Liver (tissue), 9 donors: ENCODE measurements around the gene RAP1GAP2. TPM values are rescaled to one million over a fixed set of nuclear protein-coding genes. Genes with fewer than 3 reads are reported as not detected.

ENCODE experiments used
- DNase-seq: peaks from one replicate; pipeline ENCODE4 v3.0.0-alpha.2; 2017; ENCODE audit warnings: low spot score
- H3K27ac ChIP-seq, 2 donors: one replicate each; pipeline ENCODE4 v1.7.0; 2013; ENCODE audit warnings: inconsistent platforms in 2 of 2, low read length in 2 of 2, control low read depth in 1 of 2, low read depth in 1 of 2, mild to moderate bottlenecking in 1 of 2
- H3K27me3 ChIP-seq, 4 donors: one replicate each; pipeline versions ENCODE4 v1.6.1 to v1.7.0; 2013; ENCODE audit warnings: low read length in 3 of 4, inconsistent platforms in 1 of 4, mild to moderate bottlenecking in 1 of 4, moderate library complexity in 1 of 4; ENCODE audit not compliant: control insufficient read depth in 4 of 4, insufficient read depth in 4 of 4
- H3K36me3 ChIP-seq, 4 donors: one replicate each; pipeline versions ENCODE4 v1.6.1 to v1.7.0; 2013; ENCODE audit warnings: low read length in 3 of 4, mild to moderate bottlenecking in 3 of 4, low read depth in 1 of 4, moderate library complexity in 1 of 4; ENCODE audit not compliant: control insufficient read depth in 4 of 4, insufficient read depth in 3 of 4
- H3K4me1 ChIP-seq, 4 donors: one replicate each; pipeline versions ENCODE4 v1.6.1 to v1.7.0; 2013; ENCODE audit warnings: low read length in 3 of 4, mild to moderate bottlenecking in 3 of 4, moderate library complexity in 1 of 4; ENCODE audit not compliant: control insufficient read depth in 4 of 4, insufficient read depth in 4 of 4
- H3K4me3 ChIP-seq, 3 donors: one replicate each; pipeline versions ENCODE4 v1.6.1 to v1.7.0; 2013; ENCODE audit warnings: low read length in 3 of 3, control low read depth in 1 of 3, low read depth in 1 of 3, mild to moderate bottlenecking in 1 of 3
- H3K9ac ChIP-seq, 2 donors: one replicate each; pipeline ENCODE4 v1.7.0; 2013; ENCODE audit warnings: low read length in 2 of 2, mild to moderate bottlenecking in 2 of 2, moderate library complexity in 2 of 2, control low read depth in 1 of 2, low read depth in 1 of 2
- H3K9me3 ChIP-seq, 4 donors: one replicate each; pipeline versions ENCODE4 v1.6.1 to v1.7.0; 2013; ENCODE audit warnings: low read length in 3 of 4; ENCODE audit not compliant: control insufficient read depth in 4 of 4
- ATF3 ChIP-seq: IDR thresholded peaks from 2 replicates; pipeline ENCODE4 v1.6.1; 2016; ENCODE audit warnings: antibody characterized with exemption
- CTCF ChIP-seq: fragments of 150-350 bp; IDR thresholded peaks from 2 replicates; pipeline ENCODE4 v1.5.1; 2017; ENCODE audit warnings: improper control_type of control experiment, low read depth, low read length; ENCODE audit not compliant: missing input control
- EGR1 ChIP-seq, 2 donors: IDR thresholded peaks; 2 replicates each; pipeline ENCODE4 v1.6.1; 2016 to 2018; ENCODE audit warnings: antibody characterized with exemption in 2 of 2, low read depth in 2 of 2
- FOXA1 ChIP-seq: IDR thresholded peaks from 2 replicates; pipeline ENCODE4 v1.6.1; 2016; ENCODE audit warnings: antibody characterized with exemption
- FOXA2 ChIP-seq: IDR thresholded peaks from 2 replicates; pipeline ENCODE4 v1.6.1; 2016; ENCODE audit warnings: antibody characterized with exemption
- GABPA ChIP-seq, 2 donors: IDR thresholded peaks in 1 of 2; conservative IDR thresholded peaks in 1 of 2; 2 replicates each; pipeline ENCODE4 v1.6.1; 2016; ENCODE audit warnings: antibody characterized with exemption in 2 of 2, mild to moderate bottlenecking in 1 of 2, moderate library complexity in 1 of 2
- HNF4A ChIP-seq, 2 donors: conservative IDR thresholded peaks; 2 replicates each; pipeline ENCODE4 v1.6.1; 2016; ENCODE audit warnings: antibody characterized with exemption in 2 of 2, mild to moderate bottlenecking in 2 of 2
- HNF4G ChIP-seq: IDR thresholded peaks from 2 replicates; pipeline ENCODE4 v1.6.1; 2016; ENCODE audit warnings: antibody characterized with exemption
- JUND ChIP-seq, 2 donors: IDR thresholded peaks; 2 replicates each; pipeline ENCODE4 v1.6.1; 2016; ENCODE audit warnings: antibody characterized with exemption in 2 of 2
- MAX ChIP-seq: IDR thresholded peaks from 2 replicates; pipeline ENCODE4 v1.6.1; 2016; ENCODE audit warnings: antibody characterized with exemption
- NR2F2 ChIP-seq: IDR thresholded peaks from 2 replicates; pipeline ENCODE4 v1.6.1; 2016; ENCODE audit warnings: antibody characterized with exemption
- RAD21 ChIP-seq, 2 donors: IDR thresholded peaks; 2 replicates each; pipeline ENCODE4 v1.6.1; 2016; ENCODE audit warnings: antibody characterized with exemption in 2 of 2, mild to moderate bottlenecking in 2 of 2
- REST ChIP-seq: IDR thresholded peaks from 2 replicates; pipeline ENCODE4 v1.6.1; 2016; ENCODE audit warnings: antibody characterized with exemption, mild to moderate bottlenecking
- RXRA ChIP-seq, 2 donors: IDR thresholded peaks; 2 replicates each; pipeline ENCODE4 v1.6.1; 2017 to 2018; ENCODE audit warnings: antibody characterized with exemption in 2 of 2, mild to moderate bottlenecking in 1 of 2
- SP1 ChIP-seq: IDR thresholded peaks from 2 replicates; pipeline ENCODE4 v1.6.1; 2018; ENCODE audit warnings: antibody characterized with exemption, mild to moderate bottlenecking
- TAF1 ChIP-seq: conservative IDR thresholded peaks from 2 replicates; pipeline ENCODE4 v1.6.1; 2016; ENCODE audit warnings: antibody characterized with exemption, mild to moderate bottlenecking
- YY1 ChIP-seq: IDR thresholded peaks from 2 replicates; pipeline ENCODE4 v1.6.1; 2016; ENCODE audit warnings: antibody characterized with exemption, mild to moderate bottlenecking
- ZBTB33 ChIP-seq: IDR thresholded peaks from 2 replicates; pipeline ENCODE4 v1.6.1; 2016; ENCODE audit warnings: antibody characterized with exemption
- WGBS: extraction: QIAGEN DNeasy Blood & Tissue Kit; methylation state at CpG from one replicate; pipeline ENCODE4 v1.1.7; 2013; 5-methylcytosine and 5-hydroxymethylcytosine counted together
- polyA plus RNA-seq, 2 donors: library from polyadenylated mRNA; stranded (reverse) in 1 of 2; unstranded in 1 of 2; fragments of 200-250 nt in 1 of 2; fragments of >200 nt in 1 of 2; fragmentation: Nextera tagmentation in 1 of 2; extraction: Ambion mirVana in 1 of 2; gene quantifications; one replicate each; pipeline versions ENCODE4 v1.2.1 to v1.2.3, GENCODE V29; 2013 to 2015
- total RNA-seq, 2 donors: library from RNA; depleted of rRNA; stranded (reverse); fragments of >200 nt; gene quantifications; one replicate each; pipeline ENCODE4 v1.2.3, GENCODE V29; 2014
- donor health status: healthy.
- donor health status: healthy.
- donor health status: healthy.
- donor health status: healthy.
- donor health status: healthy.

Gene RAP1GAP2
- total and polyA plus RNA-seq, 4 donors, result 0.56 to 1.7 (median 1.1) TPM

GRCh38 chr17:2814481-2815341 is 18.5 kb downstream of the RAP1GAP2 start:
- 71% methylated on average over 27 of the region's 27 CpGs for WGBS
- no peak for TF ChIP-seq FOXA2
- TF ChIP-seq EGR1 (IDR thresholded peaks at IDR 0.05; ENCODE audit: low read depth in 2 of 2), result no peak
- TF ChIP-seq RAD21 (IDR thresholded peaks at IDR 0.05), result no peak
- no peak for TF ChIP-seq GABPA (IDR thresholded peaks at IDR 0.05 in 1 of 2, conservative IDR thresholded peaks at IDR 0.05 in 1 of 2)
- TF ChIP-seq FOXA1, result no peak
- no peak for TF ChIP-seq JUND (IDR thresholded peaks at IDR 0.05)
- no peak for TF ChIP-seq MAX
- no peak overlapping the region for H3K27ac ChIP-seq
- DNase-seq, result no peak
- H3K27me3 ChIP-seq, result peaks cover 0 to 3% (median 0%) of the 10 kb centered on the region in 4 donors
- no peaks in the 10 kb centered on the region for H3K9me3 ChIP-seq
- no peak overlapping the region for H3K4me3 ChIP-seq
- no peak overlapping the region for H3K9ac ChIP-seq
- H3K4me1 ChIP-seq, result peaks cover 0 to 2% (median 0%) of the 10 kb centered on the region in 4 donors
- no peaks in the 10 kb centered on the region for H3K36me3 ChIP-seq

- Histone ChIP-seq H3K9ac (no peak overlapping the region), H3K27ac (no peak overlapping the region), H3K4me1 (peaks cover 0 to 2% (median 0%) of the 10 kb centered on the region in 4 donors), H3K36me3 (no peaks in the 10 kb centered on the region), H3K27me3 (peaks cover 0 to 3% (median 0%) of the 10 kb centered on the region in 4 donors), H3K9me3 (no peaks in the 10 kb centered on the region), H3K4me3 (no peak overlapping the region)
- DNase-seq, result no peak
- WGBS, result 71% methylated on average over 17 of the region's 17 CpGs
- TF ChIP-seq CTCF, result no peak
- TF ChIP-seq NR2F2, result no peak
- TF ChIP-seq YY1, result no peak
- no peak for TF ChIP-seq ZBTB33
- no peak for TF ChIP-seq RAD21 (IDR thresholded peaks at IDR 0.05)
- TF ChIP-seq RXRA (IDR thresholded peaks at IDR 0.05), result no peak
- TF ChIP-seq GABPA (IDR thresholded peaks at IDR 0.05 in 1 of 2, conservative IDR thresholded peaks at IDR 0.05 in 1 of 2), result no peak
- TF ChIP-seq REST, result no peak
- TF ChIP-seq HNF4A (conservative IDR thresholded peaks at IDR 0.05), result no peak
- no peak for TF ChIP-seq SP1
- no peak for TF ChIP-seq HNF4G
- TF ChIP-seq EGR1 (IDR thresholded peaks at IDR 0.05; ENCODE audit: low read depth in 2 of 2), result no peak
- no peak for TF ChIP-seq TAF1
- no peak for TF ChIP-seq MAX
- no peak for TF ChIP-seq ATF3
- no peak for TF ChIP-seq FOXA1
- no peak for TF ChIP-seq JUND (IDR thresholded peaks at IDR 0.05)
- TF ChIP-seq FOXA2, result no peak
These were observed 19.5 kb downstream of the RAP1GAP2 start for GRCh38 chr17:2815781-2816185.
